ENCODE data around the gene MAPK8IP2.
A peak's percentile ranks its signal among the peaks of the same experiment; 100 is the strongest.

Gene MAPK8IP2

DNA sequence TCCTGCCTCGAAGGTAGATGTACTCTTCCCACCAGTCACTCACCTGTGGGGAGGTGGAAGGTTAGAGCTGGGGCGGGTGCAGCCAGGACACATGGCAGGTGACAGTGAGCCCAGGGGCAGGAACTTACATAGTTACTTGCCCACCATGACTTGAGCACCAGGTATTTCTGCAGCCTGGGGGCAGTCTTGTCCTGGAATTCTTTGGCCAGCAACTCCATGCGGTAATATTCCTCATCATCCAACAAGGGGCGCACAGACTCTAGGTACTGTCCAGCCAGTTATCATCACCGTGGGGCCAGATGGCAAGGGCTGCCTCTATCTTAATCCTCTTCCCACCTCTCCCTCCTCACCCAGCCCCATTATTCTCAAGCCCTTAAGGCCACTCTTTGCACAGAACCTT, 24.5 kb upstream of the MAPK8IP2 start:
- no peak for DNase-seq

DNA sequence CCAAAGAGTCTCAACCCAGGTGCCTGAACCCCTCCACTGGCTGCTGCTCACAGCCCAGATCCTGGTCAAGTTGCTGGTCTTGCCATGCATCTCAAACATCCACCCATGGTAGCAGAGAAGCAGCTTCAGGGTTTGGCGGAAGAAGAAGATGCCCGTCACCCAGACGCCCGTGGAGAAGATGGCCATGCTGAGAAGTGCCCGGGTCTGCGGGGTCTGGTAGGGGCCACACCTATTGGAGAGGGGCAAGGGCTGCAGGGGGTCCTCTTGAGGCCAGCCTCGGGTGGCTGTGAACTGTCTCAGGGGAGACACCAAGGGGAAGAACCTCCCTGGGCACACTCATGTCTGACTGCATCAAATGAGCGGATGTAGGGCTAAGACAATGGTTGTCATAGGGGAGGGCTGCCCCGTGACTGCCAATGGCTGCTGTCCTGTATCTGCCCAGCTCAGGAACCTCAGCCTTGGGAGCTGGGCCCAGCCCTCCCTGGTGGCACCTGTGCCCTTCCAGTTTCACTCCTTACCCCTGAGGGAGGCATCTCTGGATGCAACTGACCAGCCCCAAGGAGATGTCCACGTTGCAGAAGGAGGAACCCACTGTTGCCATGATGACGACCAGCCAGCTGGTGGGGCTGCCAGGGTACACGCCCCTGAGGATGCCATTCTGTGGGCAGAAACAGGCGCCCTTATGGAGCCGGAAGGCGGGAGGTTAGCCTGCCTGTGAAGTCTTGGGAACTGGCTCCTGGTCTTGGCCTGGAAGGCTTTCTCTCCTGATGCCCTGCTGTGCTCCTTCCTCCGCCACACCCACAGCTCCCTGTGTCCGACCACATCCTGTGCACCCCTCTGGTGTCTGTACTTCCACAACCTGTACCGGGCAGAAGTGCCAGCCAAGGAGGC, 23.5 kb upstream of the MAPK8IP2 start:
- no peak for DNase-seq

DNA sequence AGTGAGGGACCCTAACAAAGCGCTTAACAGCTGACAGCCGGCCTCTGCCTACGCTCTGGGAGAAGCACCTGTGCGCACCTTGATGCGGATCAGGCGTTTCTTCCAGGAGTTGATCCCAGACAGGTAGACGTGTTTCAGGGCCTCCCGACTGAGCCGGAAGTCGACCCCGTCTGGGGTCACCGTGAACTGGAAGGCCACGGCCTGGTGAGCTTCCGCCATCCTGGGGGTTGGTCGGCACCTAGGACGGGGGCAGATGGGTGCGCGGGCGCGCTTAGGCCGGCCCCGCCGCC, 23.0 kb upstream of the MAPK8IP2 start:
- DNase-seq, result no peak

DNA sequence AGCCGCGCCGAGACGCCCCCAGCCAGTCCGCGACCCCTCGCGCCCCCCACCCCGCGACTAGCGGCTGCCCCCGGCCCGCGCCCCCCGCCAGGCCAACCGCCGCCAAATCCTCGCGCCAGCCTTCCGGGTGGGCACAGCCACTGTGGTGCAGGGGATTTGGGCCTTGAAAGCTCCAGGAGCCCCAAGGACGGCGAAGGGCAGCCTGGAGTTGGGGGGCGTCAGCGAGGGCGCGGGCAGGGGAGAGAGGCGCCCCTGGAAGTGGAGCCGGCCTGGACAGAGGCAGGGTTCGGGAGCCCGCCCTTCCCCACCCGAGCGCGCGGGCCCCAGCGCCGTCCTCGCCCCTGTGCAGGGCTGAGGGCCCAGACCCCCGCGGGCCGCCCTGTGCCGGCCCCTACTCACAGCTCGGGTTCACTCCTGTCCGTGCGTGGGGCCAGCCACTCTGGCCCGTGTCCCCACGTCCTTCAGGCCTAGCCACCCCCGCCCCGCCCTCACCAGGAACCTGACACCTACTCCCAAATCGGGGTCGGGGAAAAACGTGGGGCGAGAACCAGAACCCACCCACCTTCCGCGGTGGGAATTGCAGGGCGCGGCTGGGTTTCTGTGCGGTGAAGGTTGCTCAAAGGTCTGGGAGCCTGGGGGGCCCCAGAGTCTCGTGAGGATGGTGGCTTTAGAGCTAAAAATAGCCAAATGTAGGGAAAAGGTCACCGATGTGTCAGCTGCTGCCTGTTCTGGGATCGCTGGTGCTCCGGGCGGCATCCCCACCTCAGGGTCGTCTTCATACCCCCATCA, 22.4 kb upstream of the MAPK8IP2 start, which contains the start of gene CPT1B:
TSS of gene CPT1B (minus strand) at position 441 of the 789 bp plus-strand sequence. CDS start 512 bp downstream, outside the sequence.
- DNase-seq, result no peak

DNA sequence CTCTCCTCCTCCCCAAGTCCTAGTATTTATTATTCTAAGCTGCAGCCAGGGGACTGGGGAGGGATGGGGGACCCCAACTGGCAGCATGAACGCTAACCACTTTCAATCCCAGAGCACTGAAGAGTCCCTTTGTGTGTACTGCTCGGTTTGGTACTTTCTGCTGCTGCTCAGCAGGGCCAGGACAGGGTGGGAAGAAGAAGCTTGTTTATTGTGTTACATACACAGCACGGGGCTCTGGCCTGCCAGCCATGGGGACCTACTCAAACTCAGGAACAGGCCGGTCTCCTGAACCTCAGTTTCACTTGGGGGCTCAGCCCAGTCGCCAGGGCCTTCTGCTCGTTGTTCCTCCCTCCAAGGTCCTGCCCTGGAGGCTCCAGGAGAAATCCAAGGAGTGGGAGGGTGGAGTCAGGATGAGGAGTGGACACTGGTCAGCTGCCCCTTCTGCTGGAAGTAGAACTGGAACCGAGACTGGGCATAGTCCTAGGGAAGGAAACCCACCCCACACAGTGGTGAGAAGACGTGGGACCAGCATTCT, 21.8 kb upstream of the MAPK8IP2 start:
- DNase-seq, result no peak

DNA sequence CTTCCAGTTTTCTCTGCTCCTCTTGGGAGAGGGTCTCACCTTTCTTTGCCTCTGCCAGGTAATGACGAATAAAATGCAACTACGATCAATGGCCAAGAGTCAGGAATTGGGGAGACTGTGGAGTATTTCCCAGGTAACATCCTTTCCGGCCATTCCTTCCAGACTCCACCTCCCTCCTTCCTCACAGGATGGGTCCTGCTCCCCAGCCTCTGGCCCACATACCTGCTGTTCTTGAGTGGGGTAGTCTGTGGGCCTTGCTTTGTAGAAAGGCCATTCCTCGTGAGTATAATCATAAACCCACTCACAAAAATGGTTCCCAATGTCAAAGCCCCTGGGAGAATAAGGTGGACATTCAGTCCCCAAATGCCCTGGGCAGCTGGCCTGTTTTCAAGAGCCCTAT, 20.8 kb upstream of the MAPK8IP2 start:
- DNase-seq, result no peak

DNA sequence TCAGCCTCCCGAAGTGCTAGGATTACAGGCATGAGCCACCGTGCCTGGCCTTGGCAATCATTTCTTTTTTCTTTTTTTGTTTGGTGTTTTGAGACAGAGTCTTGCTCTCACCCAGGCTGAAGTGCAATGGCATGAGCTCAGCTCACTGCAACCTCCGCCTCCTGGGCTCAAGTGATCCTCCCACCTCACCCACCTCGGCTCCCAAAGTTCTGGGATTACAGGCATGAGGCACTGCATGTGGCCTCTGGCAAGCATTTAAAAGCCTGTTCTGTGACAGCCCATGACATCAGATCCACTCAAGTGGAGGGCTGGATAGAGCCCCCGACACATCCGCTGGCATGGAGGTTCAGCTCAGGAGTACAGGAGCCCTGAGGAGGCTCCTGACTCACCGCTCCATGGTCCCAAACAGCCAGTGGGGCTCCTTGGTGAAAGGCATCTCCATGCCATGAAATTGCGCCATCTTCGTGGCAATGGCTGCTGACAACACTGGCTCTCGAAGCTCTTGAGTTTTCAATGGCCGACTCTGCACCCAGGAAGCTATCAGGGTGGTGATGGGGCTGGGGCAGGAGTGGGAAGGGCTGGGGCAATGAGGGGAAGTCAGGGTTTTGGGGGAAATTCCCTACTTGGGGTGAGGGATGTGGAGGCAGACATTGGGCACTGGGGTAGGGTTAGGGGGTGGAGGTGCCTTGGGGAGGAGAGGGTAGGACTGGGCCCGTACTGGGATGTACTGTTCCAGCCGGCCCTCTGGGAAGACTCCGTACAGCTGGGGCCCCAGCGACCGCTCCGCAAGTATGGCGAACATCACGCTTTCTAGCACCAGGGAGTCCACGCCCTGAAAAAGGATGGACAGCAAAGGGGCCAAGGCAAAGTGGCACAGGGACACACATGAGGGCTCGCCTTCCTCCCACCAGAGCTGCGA, 19.3 kb upstream of the MAPK8IP2 start:
- DNase-seq, result no peak

DNA sequence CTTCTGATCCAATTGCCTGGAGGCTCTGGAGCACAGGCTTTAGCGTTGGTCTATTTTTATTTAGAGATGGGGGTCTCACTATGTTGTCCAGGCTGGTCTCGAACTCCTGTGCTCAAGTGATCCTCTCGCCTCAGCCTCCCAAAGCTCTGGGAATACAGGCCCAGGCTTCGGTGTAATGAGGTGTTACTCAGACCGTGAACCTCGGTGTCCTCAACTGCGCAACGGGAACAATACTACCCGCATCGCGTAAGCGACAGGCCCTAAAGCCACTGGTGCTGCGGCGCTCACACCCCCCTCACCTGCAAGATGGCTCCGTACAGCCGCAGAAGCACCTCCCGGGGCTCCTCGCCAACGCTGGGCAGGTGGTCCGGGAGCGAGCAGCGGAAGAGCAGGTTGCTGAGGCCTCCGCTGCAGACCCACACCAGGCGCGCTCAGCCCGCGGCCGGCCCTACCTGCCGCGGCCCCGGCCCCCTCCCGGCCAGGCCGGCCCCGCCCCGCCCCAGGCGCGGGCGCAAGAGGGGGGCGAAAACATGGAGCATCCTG, 18.6 kb upstream of the MAPK8IP2 start:
- peak; percentile 52 for DNase-seq

DNA sequence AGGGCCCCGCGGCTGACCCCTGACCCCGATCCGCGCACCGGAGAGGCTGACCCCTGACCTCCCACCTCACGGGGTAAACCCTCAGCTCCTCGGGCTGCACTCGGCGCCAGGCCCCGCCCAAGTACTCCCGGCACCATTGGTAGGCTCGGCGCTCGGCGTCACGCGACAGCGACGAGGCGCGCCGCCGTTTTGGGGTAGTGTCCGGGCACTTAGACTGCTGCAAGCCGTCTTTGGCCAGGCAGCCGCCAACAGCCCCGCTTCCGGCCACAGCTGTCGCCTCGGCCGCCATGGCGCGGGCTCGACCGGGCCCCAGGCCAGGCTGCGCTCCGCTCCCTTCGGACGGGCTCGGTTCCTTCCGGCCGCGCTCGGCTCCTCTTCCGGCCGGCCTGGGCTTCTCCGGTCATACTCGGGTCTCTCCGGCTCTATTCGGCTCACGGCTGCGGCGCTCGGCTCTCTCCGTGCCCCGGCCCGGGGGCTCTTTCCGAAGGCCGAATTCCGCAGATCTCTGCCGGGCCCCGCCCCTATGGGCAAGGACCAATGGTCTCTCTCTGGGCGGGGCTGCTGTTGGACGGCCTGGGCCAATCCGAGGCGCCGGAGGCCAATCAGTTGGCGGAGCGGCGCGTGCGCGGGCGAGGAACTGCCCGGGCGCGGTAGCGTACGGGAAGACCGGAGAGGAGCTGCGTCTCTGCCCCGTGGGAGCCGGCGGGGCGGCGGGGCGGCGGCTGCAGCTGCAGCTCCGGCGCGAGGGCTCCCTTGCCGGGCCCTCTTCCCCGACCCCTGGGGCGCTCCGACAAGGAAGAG, 17.9 kb upstream of the MAPK8IP2 start, which contains the start of gene CHKB:
TSS of gene CHKB (minus strand) at position 357 of the 801 bp plus-strand sequence. CDS start at position 289, 68 bp downstream.
- DNase-seq, result peak; percentile 100

DNA sequence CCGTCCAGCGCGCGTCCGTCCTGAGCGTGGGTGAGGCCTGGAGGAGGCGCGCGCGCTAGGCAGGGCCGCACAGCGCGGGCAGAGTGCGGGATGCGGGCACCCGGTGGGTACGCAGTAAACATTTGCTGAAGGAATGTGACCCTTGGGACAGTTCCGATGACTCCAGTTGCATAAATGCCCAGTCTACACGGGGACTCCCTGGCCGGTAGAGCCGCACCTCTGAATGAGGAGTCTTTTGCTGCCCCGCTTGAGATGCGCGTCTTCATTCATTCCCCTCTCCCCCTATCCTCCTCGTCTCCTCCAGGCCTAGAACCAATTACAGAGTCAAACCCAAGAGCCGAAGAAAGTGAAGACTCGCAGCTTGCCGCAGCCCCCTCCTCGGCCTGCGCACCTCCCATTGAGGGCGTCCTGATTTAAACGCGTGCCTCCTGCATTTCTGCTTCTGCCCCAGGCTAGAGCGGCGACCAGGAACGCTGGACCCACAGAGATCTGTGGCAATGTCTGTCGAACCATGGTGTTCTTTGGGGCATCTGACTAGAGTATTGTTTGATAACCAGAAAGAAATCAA, 17.2 kb upstream of the MAPK8IP2 start:
- DNase-seq, result no peak

DNA sequence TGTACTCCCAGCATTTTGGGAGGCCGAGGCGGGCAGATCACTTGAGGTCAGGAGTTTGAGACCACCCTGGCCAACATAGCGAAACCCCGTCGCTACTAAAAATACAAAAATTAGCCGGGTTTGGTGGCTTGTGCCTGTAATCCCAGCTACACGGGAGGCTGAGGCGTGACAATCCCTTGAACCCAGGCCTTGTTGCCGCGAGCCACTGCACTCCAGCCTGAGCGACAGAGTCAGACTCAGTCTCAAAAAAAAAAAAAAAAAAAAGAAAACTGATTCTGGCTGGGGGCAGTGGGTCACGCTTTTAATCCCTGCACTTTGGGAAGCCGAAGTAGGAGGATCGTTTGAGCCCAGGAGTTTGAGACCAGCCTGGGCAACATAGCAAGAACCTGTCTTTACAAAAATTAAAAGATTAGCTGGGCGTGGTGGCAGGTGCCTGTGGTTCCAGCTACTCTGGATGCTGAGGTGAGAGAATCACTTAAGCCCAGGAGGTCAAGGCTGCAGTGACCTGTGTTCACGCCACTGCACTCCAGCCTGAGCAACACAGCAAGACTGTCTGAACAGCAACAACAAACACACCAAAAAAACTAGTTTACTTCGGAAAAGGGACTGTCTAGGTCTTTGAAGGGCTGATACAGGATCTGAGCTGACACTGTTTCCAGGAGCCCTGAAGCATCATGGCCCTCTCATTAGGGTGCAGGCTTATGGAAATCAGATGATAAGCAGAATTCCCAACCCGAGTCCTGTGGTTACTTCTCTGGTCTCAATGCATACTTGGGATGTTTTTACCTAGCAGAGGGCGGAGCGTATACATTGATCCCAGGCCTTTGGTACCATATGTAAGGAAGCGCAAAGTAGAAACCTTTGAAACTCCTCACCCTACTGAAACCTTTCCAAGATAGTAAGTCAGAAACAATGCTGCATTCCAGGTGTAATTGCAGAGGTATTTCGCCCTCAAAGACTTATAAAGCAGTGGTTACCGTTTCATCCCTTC, 16.2 kb upstream of the MAPK8IP2 start:
- DNase-seq, result no peak

DNA sequence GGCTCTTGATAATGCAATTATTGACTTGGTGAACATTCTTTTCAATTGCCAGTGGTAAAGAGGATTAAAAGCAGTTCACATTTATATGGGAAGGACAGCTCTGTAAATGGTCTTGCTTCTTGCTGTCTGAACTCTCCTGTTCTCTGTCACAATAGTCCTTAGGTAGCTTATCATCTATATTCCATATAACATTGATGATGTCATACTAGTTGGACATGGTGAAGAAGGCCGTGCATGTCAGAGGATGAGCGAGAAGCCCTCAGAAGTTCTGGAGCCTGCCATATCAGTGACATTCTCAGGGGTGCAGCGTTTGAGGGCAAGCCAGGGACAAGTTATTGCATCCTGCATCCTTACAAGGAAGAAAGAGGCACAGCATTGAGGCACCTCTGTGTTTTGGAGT, 15.4 kb upstream of the MAPK8IP2 start:
- no peak for DNase-seq

DNA sequence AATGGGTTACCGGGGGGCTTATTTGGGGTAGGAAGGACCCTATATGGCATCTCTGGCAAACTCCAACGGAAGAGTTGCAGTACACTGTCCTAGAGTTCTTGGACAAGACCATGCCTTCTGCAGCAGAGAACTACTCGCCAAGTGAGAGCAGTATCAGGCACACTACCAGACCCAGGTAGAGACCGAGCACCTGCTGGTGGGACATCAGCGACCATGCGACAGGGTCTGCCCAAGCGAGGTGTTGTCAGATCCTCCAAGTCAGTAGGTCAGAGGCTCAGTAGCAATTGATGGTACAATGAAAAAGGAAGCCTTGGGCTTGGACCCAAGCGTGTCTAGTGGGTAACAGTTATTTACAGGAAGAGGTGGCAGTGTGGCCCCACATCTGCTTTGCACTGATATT, 14.8 kb upstream of the MAPK8IP2 start:
- no peak for DNase-seq

DNA sequence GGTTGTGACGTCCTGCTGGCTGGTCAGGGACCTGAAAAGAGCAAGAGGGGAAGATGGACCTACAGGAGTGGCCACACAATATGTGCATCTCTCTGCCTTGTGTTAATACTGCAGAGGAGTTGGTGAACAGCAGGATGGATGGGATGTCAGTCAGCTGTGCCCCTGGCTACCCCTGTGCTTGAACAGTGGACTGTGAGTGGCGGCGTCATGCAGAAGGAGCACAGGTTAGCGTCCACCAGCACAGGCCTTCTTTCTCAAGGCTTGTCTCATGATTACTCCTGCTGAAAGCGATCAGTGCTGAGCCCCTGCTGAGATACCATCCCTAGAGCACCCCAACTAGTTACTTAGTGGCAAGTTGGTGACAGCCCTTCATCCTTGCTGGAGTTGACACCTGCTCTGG, 14.2 kb upstream of the MAPK8IP2 start:
- DNase-seq, result no peak

DNA sequence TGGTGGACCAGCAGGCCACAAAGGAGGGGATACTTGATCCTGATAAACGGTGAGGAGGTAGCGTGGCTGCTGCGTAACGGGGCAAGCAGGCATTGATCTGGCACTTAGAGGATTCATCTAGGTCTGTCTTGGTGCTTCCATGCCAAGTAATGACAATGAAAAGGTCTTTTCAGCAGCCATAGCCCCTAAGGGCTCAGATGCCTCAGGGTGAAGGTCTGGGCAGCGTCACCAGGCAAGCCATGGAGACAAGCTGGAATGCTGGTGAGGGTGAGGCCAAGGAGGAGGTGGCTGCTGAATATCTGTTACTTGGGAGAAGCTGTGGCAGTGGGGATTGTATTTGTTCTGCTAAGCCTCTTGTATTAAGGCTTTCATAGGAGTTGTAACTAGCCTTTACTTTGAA, 13.2 kb upstream of the MAPK8IP2 start:
- DNase-seq, result no peak

DNA sequence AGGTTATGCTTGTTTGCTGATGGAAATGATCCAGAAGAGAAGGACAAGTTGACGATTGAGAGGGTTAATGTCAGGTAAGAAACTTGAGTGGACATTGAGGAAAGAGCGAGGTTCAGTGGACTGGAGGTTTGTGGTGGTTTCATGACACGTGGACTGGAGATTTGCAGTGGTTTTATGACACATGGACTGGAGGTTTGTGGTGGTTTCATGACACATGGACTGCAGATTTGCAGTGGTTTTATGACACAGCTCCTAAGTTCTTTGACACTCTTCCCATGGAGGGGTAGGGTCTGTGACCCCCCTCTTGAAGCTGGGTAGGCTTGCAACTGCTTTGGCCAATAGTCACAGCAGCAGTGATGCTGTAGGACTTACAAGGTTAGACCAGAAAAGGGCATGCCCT, 5.4 kb upstream of the MAPK8IP2 start:
- no peak for DNase-seq

DNA sequence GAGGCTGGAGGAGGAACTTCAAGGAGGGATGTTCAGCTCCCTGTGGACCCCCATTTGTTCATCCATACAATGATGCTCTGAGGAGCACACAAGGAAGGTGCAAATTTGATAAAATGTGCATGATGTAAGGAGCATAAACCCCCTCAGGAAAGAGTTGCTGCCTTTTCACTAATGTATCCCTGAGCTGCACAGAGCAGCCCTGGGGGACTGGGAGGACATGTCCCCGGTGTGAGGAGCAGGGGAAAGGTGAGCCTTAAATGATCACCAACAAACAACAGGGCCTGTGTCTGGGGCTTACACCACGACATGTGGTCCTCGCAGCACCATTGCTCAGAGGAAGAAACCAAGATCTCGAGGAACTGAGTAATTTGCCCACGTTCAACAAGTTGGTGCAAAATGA, 3.5 kb upstream of the MAPK8IP2 start:
- no peak for DNase-seq

DNA sequence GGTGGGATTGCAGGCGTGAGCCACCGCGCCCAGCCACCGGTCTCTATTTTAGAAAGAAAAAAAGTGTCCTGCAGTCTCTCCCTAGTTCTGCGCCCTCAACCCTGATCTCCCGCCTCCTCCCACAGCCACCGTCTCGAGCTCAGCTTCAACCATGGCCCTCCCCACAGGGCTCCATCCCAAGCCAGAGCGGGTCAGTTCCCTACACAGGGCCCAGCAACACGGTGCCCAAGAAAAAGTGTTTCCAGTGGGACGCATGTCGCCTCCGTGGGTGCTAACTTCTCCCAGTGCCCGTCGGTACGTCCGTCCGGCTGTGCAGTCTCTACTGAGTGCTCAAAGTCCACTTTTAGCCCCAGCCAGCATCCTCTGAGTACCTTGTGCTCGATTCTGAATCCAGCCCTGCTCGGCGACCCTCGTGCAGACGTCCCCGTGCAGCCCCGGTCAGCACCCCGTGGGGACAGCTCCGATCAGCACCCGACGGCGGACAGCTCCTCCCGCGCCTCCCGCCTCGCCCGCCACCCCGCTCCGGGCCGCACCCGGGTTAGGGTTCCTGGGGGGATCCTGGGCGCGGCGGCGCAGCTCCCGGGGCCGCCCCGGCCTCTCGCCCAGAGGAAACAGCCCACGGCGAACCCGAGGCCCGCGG, 657 bp upstream of the MAPK8IP2 start:
- DNase-seq, result peak; percentile 36

DNA sequence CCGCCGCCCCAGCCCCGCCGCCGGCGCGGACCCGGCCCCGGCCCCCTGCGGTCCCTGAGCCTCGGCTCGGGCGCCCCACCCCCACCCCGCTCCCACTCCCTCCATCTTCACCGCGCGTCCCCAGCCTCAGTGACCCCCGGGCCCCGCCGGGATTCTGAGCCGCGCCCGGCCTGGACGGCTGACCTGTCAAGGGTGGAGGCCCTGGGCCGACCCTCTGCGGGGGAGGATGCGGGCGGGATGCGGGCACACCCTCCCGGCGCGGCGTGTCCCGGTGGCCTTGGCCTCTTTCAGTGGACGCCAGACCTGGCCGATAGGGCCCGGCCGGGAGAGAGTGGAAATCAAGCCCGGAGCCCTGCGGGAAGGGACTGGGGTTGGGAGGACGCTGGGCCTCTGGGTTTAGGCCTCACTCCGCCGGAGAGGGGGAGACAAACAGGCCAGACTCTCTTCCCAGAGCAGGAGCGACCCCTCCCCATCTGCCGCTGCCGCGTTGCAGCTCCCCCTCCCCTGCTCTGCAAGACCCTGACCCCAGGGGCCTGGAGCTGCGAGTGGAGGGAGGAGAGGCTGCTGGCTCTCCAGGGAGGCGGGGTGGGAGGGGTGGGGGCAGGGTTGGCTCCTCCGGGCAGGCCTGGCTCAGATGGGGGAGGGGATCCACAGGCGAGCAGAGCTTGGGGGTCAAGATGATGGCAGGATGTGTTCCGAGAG, 525 bp downstream of the MAPK8IP2 start:
- no peak for DNase-seq

All from activated CD4-positive, alpha-beta T cell treated with anti-CD3 and anti-CD28 coated beads, Interleukin-2, Interleukin-6, amounts not matched to agents 100 ng/mL and 50 ng/mL, durations not matched to agents 16 hours and 8 hours (primary cell).